ENCODE data around the gene SLC13A4. TPM values are rescaled to one million over a fixed set of nuclear protein-coding genes. Genes with fewer than 3 reads are reported as not detected.

The SLC13A4 gene
- total and polyA plus RNA-seq, 2 of the 4 experiments (the other 2 are of a cell fraction): 0.10 TPM; not detected in 1

DNA sequence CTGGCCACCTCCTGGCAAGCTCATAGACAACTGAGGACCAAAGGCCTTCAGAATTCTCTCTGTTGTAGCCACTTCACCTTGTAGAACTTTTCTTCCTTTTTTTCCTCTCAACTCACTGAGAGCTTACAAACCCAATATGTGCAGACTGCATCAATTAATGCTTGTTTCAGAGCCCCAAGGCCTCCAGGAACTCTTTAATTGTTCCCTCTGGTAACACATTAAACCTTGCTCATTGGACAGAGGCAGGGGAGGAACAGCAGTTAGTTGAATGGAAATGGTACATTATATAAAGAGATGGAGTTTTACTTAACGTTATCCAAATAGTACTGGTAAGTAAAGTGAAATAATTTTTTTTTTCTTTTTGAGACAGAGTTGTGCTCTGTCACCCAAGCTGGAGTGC, 40.5 kb downstream of the SLC13A4 start:
- POLR2A ChIA-PET (ENCODE audit: unreplicated experiment): no interaction called here
- TF ChIP-seq RFX5 (IDR thresholded peaks at IDR 0.05; ENCODE audit: low read depth, low read length) (no peak), SMC3 (IDR thresholded peaks at IDR 0.05; ENCODE audit: low read depth, low read length) (no peak), CEBPB (IDR thresholded peaks at IDR 0.05; ENCODE audit: low read depth, low read length) (no peak), RAD21 (IDR thresholded peaks at IDR 0.05; ENCODE audit: low read length) (no peak), BHLHE40 (IDR thresholded peaks at IDR 0.05; ENCODE audit: low read depth, low read length) (no peak), RCOR1 (IDR thresholded peaks at IDR 0.05; ENCODE audit: insufficient replicate concordance, low read length) (no peak), MAZ (IDR thresholded peaks at IDR 0.05; ENCODE audit: borderline replicate concordance, low read depth, low read length) (no peak)
- TF ChIP-seq, protein P1, sequence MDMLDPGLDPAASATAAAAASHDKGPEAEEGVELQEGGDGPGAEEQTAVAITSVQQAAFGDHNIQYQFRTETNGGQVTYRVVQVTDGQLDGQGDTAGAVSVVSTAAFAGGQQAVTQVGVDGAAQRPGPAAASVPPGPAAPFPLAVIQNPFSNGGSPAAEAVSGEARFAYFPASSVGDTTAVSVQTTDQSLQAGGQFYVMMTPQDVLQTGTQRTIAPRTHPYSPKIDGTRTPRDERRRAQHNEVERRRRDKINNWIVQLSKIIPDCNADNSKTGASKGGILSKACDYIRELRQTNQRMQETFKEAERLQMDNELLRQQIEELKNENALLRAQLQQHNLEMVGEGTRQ (IDR thresholded peaks at IDR 0.05; ENCODE audit: low read depth, low read length): no peak
- TF ChIP-seq, protein P2, sequence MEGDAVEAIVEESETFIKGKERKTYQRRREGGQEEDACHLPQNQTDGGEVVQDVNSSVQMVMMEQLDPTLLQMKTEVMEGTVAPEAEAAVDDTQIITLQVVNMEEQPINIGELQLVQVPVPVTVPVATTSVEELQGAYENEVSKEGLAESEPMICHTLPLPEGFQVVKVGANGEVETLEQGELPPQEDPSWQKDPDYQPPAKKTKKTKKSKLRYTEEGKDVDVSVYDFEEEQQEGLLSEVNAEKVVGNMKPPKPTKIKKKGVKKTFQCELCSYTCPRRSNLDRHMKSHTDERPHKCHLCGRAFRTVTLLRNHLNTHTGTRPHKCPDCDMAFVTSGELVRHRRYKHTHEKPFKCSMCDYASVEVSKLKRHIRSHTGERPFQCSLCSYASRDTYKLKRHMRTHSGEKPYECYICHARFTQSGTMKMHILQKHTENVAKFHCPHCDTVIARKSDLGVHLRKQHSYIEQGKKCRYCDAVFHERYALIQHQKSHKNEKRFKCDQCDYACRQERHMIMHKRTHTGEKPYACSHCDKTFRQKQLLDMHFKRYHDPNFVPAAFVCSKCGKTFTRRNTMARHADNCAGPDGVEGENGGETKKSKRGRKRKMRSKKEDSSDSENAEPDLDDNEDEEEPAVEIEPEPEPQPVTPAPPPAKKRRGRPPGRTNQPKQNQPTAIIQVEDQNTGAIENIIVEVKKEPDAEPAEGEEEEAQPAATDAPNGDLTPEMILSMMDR (conservative IDR thresholded peaks at IDR 0.05; ENCODE audit: low read depth, low read length): no peak
- in situ Hi-C loops (cut with MboI; ENCODE audit: low sequenced_read_pairs) (no loop called here), intact Hi-C loops (cut with micrococcal nuclease) (no loop called here), dilution Hi-C loops (cut with HindIII; ENCODE audit: low sequenced_read_pairs, unreplicated experiment) (no loop called here)
- Histone ChIP-seq H2AK5ac (ENCODE audit: low read depth, low read length) (no peak overlapping the region), H4K8ac (ENCODE audit: low read depth in 2 of 2, low read length in 2 of 2) (no peak overlapping the region), H3K4me1 (ENCODE audit: control insufficient read depth, insufficient read depth, low read length) (peaks cover 15% of the 10 kb centered on the region), H3K4me2 (ENCODE audit: low read depth, low read length) (no peak overlapping the region), H4K20me1 (ENCODE audit: insufficient read depth, low read length) (0 out of 2 replicates have a peak, but pooled peaks cover 2% of the 10 kb centered on the region), H2BK15ac (ENCODE audit: low read depth, low read length) (no peak overlapping the region), H3K18ac (ENCODE audit: low read depth, low read length) (no peak overlapping the region), H3K9ac (ENCODE audit: low read depth, low read length) (no peak overlapping the region), H4K91ac (ENCODE audit: insufficient read depth, low read depth, low read length) (no peak overlapping the region), H3K4me3 (ENCODE audit: insufficient read depth, low read depth, low read length) (no peak overlapping the region), H2AFZ (replicated peaks; ENCODE audit: low read length, poor library complexity) (no peak overlapping the region), H3K9me3 (ENCODE audit: control insufficient read depth, insufficient read depth, low read length) (no peaks in the 10 kb centered on the region), H3K27ac (ENCODE audit: insufficient read depth, low read length) (no peak overlapping the region), H3K9me1 (ENCODE audit: insufficient read depth, low read length) (peaks cover 32% of the 10 kb centered on the region), H3K79me1 (ENCODE audit: low read depth in 1 of 2, low read length in 2 of 2) (peaks cover 17 to 54% of the 10 kb centered on the region in 2 experiments), H3K27me3 (ENCODE audit: control insufficient read depth, insufficient read depth, low read length) (no peaks in the 10 kb centered on the region), H3K14ac (replicated peaks; ENCODE audit: low read depth, low read length) (no peak overlapping the region), H3K56ac (ENCODE audit: extremely low read depth, insufficient read depth, low read length) (no peak overlapping the region), H3K4ac (ENCODE audit: low read depth, low read length) (no peak overlapping the region), H2BK20ac (ENCODE audit: low read depth, low read length) (no peak overlapping the region), H4K5ac (ENCODE audit: low read depth, low read length) (no peak overlapping the region), H2AK9ac (replicated peaks; ENCODE audit: low read depth, low read length, poor library complexity) (no peak overlapping the region), H2BK120ac (ENCODE audit: low read depth, low read length) (no peak overlapping the region), H3K36me3 (ENCODE audit: control insufficient read depth, insufficient read depth, low read length) (peaks cover 6% of the 10 kb centered on the region; the same call in 1 of the 2 replicates), H2BK5ac (ENCODE audit: low read depth, low read length, poor library complexity, severe bottlenecking) (no peak overlapping the region), H3K23ac (ENCODE audit: low read depth, low read length) (no peak overlapping the region)
- ATAC-seq (ENCODE audit: low read depth): no peak
- DNase-seq: no peak
- WGBS, 2 experiments (ENCODE audit: extremely low coverage in 2 of 2, insufficient read length in 1 of 2): no CpG with 5 or more reads among the region's 1 CpG
- CTCF ChIA-PET: no interaction called here
- no TSS peak for BruUV-seq (replicated peaks)

All from IMR-90 (cell line).